GM19395 (cell line): ENCODE results near the gene TRIM66.

ENCODE experiments used
- ATAC-seq: cut with Tn5 transposase; IDR thresholded peaks from one replicate; pipeline ENCODE4 v1.9.1; 2021; ENCODE audit warnings: mild to moderate bottlenecking, moderate library complexity; ENCODE audit not compliant: unreplicated experiment

The TRIM66 gene

DNA sequence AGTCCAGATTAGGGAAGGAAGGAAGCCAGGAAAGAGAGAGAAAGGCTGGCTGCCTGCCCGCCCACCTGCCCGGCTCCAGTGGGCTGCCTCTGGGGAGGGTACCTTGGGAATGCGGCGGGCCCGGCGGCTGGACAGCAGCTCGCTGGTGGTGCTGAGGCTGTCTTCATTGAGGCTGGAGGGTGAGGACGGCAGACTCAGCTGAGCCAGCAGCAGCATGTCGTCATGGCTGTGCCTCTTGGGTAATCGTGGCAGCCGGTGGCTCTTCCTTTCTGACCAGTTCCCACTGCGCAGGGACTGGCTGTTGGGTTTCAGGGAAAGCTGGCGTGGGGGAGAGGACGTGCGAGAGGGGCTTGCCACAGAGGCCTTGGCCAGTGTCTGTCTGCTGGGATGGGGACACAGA is 33.0 kb upstream of the TRIM66 start:
- ATAC-seq = no peak

DNA sequence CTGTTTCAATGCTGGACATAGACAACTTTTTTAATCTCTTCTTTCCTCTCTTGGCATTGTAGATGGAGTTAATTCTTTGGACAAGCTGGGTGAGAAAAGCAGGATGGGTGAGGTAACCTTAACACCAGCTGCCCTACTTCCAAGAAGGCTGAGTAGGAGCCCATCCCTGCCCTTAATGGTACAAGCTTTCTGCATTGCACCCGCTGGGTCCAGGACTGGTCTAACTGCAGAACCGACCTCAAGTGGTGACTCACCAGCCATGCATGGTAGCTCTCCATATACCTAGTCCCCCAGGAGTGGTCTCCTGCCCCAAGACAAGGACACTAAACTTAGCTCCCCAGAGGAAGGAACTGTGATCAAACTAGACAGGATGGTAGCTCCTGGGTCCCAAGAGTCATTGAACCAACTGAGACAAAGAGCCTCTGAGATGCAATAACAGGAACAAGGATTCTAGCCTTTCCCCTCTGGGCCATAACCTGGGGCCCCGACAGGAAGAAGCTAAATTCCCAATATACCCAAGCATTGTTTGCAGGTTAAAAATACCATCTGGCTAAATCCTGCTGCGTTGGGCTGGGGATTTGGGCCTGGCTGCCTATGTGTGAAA is 32.3 kb upstream of the TRIM66 start:
- ATAC-seq = no peak

DNA sequence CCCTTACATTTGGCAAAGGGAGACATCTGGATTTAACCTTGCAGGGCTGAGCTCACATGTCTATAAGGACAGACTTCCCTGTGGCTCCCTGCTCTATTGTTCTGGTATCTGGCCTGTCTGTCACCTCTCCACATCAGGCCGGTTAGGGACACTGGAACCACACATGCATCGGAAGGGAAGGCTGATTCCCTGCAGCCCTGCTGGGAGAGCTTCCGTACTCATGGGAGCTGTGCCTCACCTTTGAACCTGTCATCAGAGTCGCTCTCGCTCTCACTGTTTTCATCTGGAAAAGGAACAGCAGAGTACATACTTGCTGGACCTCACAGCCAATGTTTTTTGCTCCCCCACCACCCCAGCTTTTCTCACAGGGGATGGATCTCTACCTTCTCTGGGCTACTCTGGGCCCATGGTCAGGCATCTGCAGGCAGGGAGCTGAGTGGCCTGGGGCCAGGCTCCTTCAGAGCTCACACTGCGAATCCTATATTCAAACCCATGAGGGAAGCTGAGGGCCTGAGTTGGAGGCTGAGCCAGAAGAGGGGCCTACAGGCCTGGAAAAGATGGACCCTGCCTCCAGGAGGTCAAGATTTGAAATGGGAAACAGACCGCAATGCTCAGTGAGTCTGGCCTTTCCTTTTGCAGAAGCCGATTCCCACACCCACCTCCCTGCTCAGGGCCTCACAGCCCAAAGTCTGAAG is 31.4 kb upstream of the TRIM66 start:
- no peak for ATAC-seq

DNA sequence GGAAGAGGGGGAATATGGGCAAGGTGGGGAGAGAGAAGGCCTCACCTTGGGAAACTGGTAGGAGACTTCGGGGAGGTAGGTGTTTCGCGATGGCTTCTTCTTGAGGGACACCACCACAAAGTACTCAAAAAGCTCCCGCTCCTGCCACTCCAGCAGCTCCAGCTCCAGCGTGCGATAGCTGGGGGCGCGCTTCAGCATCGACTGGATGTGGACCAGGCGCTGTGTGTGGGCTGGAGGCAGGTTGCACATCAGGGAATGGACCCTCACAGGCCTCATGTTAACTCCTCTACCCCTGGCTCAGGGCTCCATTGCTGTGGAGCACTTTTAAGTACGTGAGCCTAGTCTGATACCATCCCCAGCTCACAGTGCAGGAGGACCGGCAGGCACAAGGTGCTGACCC is 30.0 kb upstream of the TRIM66 start:
- ATAC-seq = no peak

DNA sequence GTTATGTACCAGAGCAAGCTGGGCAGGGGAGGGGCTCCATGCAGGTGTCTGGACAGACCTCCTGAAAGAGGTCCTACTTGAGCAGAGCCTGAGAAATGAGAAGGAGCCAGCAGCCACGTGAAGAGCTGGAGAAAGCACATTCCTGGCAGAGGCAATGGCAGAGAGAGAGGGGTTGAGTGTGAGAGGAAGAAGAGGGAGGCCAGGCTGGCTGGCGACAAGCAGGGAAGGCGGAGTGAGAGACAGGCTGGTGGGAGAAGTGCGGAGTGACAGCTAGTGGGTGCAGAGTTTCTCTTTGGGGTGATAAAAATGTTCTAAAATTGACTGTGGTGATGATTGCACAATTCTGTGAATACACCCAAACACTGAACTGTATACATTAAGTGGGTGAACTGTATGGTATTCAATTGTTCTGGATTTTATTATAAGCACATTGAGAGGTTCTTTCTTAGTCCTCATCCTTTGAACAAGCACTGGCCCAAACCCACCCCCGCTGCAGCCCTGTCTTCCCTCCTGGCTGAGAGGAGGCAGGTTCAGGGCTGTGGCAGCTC is 29.5 kb upstream of the TRIM66 start:
- ATAC-seq = no peak

DNA sequence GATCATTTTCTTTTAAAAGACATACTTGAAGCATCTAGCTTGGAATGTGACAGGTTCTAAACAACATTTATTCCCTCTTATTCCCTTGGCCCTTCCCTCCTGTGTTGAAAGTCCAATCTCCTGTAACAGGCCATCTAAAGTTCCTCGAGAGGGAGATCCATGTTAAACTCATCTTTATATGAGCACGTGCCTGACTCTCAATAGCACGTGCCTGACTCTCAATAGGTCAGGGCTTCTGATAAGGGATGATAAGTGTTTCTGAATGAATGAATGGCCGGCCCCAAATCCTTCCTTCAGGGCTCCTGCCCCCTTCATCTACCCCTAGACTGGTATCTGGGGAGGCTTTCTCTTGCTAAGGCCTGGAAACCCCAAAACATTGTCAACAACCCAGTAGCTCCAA is 27.3 kb upstream of the TRIM66 start:
- no peak for ATAC-seq

DNA sequence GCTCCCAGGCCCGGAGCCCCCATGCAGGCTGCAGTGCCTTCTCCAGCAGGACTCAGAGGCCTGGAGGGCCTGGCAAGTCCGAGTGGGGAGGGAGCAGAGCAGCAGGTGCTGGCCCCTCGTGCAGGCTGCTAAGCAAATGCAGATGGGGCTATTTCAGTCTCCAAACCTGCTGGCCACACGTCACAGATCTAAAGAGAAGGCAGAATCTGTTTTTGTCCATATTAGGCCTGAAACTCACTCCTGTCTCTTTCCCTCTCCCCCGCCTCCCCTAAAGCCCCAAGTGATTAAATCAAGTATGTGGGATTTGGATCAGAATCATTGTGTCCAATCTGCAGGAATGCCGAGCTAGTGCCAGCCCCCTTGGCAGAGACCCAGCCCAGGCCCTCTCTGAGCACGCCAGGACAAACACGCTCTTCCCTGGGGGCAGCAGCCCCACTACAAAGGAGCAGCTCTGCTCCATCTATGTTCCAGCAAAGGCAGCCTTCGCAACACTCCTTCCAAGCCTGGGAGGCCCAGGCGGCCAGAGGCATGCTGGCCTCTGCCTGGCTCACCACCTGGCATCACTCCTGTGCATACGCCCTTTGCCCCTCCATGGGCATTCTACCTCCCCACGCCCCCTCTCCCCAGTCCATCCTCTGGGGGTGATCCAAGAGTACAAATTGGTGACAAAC is 26.7 kb upstream of the TRIM66 start:
- no peak for ATAC-seq

DNA sequence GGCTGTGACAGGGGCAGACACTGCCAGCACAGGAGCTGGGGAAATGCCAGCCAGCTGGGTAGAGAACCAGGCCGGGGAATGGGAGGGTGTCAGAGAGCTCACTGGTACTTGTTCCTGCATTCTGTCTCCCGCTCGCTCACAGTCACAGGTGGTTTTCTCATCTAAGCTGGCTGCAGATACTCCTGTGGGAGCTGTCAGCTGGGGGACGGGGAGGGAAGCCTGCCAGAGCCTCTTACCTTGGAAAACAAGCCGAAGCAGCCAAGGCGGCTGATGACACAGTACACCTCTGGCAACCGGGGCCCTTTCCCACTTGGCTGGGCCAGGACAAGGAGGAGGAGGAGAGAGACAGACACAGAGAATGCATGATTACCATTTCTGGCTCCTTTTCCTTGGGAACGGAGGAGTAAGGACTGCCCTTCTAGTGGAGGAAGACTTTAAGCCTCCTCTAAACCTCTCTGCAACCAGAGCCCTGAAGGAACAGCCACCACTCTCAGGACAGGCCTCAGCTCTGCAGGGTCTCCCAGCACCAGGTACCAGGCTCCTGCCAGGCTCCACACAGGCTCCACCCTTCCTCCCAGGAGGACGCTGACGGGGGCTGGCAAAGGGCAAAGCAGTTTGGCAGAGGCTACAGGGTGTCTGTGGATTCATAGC is 25.2 kb upstream of the TRIM66 start:
- ATAC-seq = no peak

DNA sequence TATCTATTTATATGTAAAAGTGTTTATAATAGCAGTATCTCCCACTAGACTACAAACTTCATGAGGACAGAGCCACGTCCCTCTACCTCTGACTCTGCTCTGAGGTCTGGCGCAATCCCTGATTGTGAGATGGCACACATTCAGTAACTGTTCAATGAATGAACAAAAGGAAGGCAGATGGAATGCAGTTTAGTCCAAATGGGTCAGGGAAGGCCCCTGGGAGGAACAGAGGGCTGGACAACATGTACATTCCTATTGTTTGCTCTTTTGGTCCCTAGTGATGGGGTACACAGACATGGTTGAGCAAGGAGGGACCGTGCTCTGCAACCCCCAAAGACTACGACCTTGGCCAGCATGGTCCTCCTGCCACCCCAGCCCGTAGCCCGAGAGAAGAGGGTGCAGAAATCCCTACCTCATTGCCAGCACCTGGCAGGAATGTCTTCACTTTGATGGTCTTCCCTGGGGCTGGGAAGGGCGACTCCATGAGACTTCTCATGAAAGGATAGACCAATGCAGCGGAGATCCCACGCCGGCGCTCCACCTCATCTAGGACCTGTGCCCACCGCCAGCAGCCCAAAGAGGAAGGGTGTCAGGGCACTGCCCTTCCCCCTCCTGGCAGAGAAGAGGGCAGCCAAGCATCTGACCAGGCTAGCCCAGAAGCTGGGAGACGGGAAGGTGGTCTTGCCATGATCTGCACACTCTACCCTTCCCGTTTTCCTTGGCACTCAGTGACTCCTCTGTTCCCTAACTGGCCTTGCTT is 24.4 kb upstream of the TRIM66 start:
- ATAC-seq = no peak

DNA sequence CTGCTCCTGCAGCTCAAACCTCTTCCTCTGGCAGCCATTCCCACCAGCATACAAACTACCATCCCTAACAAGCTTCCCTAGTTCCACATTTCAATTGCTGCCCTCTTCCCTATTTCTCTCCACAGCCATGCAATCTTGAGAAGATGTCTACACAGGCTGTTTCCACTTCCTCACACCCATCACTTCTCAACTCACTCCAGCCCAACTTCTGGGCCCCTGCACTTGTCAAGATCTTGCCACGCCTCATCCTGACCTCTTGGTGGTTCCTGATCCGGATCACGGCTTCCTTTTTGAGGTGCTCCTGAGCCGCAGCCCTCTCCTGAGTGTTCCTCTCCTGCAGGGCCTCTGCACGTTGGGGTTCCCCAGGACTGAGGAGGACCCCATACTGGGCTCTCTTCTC is 22.7 kb upstream of the TRIM66 start:
- no peak for ATAC-seq

DNA sequence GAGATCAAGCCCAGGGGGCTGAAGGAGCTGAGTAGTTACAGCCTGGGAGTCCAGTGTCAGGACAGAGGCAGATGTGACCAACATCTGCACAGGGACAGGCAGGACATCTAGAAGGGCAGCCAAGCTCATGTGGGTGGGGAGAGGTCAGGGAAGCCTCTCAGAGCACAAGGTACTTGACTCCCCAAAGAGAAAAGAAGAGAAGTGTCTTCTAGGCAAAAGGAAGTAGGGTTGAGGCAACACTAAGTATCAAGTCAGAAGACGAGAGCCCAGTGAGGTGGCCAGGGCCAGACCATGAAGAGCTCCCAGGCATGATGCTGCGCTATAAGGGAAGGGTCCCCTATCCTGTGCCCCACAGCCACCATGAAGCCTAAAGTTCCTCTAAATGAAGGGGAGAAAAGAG is 21.7 kb upstream of the TRIM66 start:
- ATAC-seq = no peak

DNA sequence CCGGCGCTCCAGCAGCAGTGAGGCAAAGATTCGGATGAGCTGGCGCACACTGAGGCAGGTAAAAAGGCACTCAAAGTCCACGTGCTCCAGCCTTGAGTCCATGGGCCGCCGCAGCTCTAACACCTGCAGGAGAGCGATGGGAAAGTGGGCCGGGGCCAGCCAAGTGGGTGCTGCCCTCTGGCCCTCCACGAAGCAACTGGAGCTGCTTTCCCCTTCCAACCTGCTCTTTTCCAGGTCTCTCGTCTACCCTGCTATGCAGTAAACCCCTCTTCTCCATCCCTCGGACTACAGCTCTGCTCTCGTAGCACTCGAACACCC is 20.1 kb upstream of the TRIM66 start:
- no peak for ATAC-seq

DNA sequence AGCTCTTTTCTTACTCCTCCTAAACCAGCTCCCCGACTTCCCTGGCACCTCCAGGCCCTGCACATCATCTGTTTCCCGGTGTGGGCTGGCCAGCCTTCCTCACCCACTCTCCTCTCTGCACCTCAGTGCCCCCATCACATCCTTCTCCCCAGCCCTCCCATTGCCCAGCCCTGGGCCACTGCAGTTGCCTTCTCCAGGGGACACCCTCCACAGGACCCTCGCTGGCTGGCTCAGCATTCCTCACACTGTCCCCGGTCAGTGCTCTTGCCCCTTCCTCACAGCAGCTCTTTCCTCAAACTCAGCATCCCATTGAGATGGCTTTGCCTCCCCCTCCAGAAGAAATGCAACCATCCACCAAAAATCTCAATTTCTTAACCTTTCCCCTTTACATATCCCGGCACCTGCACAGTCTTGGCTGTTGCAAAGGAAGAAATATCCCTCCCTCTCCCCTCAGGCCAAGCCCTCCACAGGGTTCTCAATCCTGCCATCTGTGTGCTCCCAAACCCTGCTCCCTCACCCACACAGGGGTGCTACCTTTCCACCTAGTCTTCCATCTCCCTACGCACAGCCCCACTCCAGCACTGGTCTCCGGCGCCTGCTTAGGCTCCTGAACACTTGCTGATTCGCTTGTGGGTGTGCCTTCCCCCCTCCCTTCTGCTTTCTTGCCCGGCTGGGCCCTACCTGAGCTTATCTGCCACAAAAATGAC is 19.6 kb upstream of the TRIM66 start:
- no peak for ATAC-seq

DNA sequence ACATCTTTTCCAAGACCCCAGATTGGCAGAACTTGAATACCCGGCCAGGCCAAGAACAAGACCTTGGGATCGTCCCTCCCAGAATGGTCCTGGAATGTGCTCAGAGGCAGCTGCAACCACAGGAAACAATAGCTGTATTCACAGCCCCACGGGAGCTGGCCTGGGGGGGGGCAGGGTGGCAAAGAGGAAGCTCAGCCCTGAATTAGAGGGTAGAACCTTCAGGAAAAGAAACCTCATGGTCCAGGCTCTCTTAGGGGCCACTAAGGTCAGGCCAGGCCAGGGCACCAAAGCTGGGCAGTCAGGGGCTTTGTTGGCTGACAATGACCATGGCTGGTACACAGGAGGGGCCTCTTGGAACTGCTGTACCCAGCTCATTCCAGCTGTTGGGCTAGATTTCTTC is 17.4 kb upstream of the TRIM66 start:
- ATAC-seq = no peak

DNA sequence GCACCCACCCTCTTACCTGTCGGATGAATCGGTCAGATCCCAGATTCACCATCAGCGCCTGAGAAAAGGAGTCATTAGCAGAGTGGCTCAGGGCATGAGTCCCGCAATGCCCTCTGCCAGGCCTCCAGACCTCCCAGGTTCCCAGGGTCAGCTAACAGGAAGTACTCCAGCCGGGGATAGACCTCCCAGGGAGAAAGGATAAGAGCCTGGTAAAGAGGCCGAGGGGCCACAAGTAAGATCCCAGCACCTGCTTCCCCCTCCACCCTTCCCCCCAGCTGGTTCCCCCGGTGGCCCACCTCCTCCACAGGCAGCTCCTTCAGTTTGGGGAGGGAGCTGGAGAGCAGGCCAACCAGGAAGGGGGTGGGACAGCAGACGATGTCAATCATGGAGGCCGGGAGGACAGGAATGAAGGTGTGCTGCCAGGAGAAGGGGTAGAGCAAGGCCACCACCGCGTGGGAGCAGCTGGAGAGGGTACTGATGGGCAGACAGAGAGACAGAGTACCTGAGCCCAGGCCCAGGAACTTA is 16.5 kb upstream of the TRIM66 start:
- no peak for ATAC-seq

DNA sequence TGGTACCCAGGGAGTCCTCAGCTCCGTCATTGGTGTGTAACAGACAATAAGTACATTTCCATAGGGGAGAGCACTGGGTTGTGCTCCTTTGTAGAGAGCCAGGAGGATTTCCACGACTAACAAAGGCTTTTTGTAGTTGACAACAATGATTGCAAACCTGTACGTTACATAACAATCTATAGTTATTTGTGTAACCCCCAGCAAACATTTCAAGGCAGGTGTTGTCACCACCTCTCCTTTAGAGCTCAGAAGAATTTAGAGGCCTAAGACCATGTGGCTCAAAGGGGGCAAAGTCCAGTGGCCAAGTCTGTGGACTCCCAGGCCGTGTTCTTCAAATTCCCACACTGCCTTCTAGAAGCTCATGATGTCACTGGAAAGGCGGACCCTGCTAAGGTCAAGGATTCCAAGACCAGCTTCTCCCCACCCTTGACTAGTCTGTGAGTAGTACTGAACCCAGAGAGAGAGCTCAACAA is 15.9 kb upstream of the TRIM66 start:
- no peak for ATAC-seq

DNA sequence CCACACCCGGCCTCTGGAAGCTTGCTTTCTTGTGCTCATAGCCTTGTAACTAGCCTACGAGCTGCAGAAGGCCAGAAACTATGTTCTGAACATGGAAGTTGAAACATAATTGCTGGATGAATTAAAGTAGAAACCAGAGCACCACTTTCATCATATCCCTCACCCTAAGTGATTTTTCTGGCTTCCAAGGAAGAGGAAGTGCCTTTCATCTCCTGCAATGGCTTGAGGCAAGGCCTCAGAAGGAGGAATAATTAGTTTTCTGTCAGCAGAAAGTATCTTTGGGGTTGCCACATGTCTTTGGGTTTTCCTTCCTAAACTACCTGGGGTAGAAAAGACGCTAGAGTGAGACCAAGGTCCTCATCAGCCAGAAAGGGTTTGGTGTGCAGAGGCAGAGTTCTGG is 14.6 kb upstream of the TRIM66 start:
- no peak for ATAC-seq

DNA sequence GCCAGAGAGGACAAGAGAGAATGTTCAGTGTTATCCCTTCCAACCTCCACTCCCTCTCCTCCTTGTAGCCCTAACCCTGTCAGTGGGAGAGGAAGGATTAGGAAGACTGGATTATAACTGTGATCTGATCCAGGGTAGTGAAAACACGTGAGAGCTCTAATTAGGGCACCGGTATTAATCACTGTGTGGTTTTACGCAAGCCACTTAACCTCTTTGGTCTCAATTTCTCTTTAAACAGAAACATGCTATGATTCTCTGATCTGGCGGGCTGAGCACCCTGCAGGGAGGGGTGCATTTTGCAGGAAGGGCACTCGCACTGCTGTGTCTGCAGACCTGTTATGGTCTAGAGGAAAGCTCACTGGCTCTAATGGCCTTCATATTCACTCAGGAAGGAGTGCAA is 11.7 kb upstream of the TRIM66 start:
- no peak for ATAC-seq

DNA sequence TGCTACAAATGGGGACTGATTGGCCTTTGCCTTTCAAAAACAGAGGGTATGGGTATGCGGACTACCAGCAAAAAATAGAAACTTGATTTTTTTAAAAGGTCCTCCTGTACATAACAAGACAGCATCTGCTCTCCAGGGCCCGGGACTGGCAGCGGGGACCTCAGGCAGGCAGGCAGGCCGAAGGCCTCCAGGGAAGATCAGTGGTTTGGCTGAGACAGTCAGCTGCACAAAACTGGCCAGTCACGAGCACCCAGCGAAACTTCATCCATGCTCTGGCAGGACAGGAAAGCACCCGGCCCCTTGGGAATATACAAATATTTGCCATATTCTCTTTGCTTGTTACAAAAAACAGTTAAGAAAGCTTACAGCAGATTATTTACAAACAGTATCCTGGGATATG is 11.1 kb upstream of the TRIM66 start:
- no peak for ATAC-seq

DNA sequence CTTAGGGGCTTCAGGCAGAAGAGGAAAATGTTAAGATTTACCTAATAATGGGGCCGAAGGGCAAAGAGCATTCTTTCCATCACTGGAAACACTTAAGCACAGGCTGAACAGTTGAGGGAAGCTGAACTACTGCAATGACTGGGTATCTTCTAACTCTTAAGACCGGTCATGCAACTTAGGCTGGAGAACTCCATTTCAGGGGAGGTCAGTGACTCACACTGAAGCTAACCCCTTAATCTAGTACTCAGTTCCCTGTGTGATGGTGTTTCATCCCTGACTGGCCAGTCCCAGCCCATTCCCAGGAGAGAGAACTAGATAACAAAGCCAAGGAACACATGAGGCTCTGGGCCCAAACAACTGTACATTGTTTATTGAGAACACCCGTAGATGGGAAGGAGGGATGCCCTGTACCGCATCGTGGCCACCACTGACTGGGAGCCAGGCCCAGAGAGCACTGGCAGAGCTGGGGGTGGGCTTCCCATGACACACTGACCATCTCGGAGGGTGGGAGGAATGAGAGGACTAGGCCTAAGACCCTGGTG is 10.6 kb upstream of the TRIM66 start:
- ATAC-seq = no peak
